ACC112 (cell line): ENCODE data around the gene C14orf39.
"Not testable (repeated sequence)": the region's sequence is repeated elsewhere in the genome, so short reads cannot be mapped to it uniquely, and the experiment has no call there.

Experiments
- H2AFZ ChIP-seq: fragments of 200-600 bp; sonication (generic); one replicate; pipeline ENCODE4 v1.6.0; 2017; ENCODE audit warnings: antibody characterized with exemption, low read length; ENCODE audit not compliant: unreplicated experiment
- H3K27ac ChIP-seq: fragments of 200-600 bp; sonication (generic); 2 replicates; pipeline ENCODE4 v1.5.1; 2014; ENCODE audit warnings: low read depth, mild to moderate bottlenecking, antibody characterized with exemption, low read length, moderate library complexity
- H3K27me3 ChIP-seq: fragments of 200-600 bp; sonication (generic); 2 replicates; pipeline ENCODE4 v1.6.1; 2014; ENCODE audit warnings: mild to moderate bottlenecking, antibody characterized with exemption, low read length, moderate library complexity, mixed read lengths; ENCODE audit not compliant: insufficient read depth
- H3K36me3 ChIP-seq: fragments of 200-600 bp; sonication (generic); 2 replicates; pipeline ENCODE4 v1.6.1; 2016; ENCODE audit warnings: mild to moderate bottlenecking, antibody characterized with exemption, low read length, moderate library complexity, mixed read lengths; ENCODE audit not compliant: insufficient read depth
- H3K4me1 ChIP-seq: fragments of 200-600 bp; sonication (generic); one replicate; pipeline ENCODE4 v1.6.1; 2016; ENCODE audit warnings: low read length, mixed read lengths; ENCODE audit not compliant: insufficient read depth, unreplicated experiment, control insufficient read depth
- H3K4me3 ChIP-seq: fragments of 200-600 bp; sonication (generic); 2 replicates; pipeline ENCODE4 v1.5.1; 2014; ENCODE audit warnings: mild to moderate bottlenecking, low read depth, low read length
- H3K79me2 ChIP-seq: fragments of 200-600 bp; sonication (generic); one replicate; pipeline ENCODE4 v1.6.0; 2016; ENCODE audit warnings: low read length; ENCODE audit not compliant: control insufficient read depth, unreplicated experiment, insufficient read depth

Gene C14orf39

DNA sequence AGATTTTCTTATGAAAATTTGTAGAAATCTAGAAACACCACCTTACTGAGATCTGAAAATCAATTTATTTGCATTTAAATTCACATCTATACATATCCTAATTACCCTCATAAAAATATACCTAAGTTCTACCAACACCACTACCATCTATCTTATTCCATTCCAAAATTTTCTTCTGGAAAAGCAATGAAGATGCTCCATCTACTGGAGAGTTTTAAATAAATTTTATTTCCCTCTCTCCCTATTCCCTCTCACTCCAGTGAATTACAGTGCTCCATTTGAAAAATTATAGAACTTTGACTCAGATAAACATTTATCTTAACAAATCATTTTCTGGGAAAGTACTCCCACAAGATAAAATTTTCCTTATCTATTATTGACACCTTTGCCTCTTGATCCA, 2.3 kb upstream of the C14orf39 start:
- no peaks in the 10 kb centered on the region for H3K4me1 ChIP-seq
- no peaks in the 10 kb centered on the region for H3K79me2 ChIP-seq
- H3K4me3 ChIP-seq = no peak overlapping the region
- no peak overlapping the region for H2AFZ ChIP-seq
- no peak overlapping the region for H3K27ac ChIP-seq
- peaks cover 73% of the 10 kb centered on the region for H3K27me3 ChIP-seq
- no peaks in the 10 kb centered on the region; the same call in 1 of the 2 replicates for H3K36me3 ChIP-seq

DNA sequence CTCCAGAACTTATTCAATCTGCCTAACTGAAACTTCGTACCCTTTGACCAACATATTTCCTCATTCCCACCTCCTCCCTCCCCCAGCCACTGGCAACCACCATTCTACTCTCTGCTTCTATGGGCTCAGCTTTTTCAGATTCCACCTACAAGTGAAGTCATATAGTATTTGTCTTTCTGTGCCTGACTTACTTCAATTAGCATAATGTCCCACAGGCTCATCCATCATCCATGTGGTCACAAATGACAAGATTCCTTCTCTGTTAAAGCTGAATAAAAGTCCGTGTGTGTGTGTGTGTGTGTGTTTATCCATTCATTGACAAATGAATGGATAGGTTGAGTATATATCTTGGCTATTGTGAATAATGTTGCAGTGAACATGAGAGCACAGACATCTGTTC, 1.3 kb upstream of the C14orf39 start:
- Histone ChIP-seq H3K27me3 (peaks cover 70% of the 10 kb centered on the region), H3K4me3 (no peak overlapping the region), H3K79me2 (no peaks in the 10 kb centered on the region), H2AFZ (no peak overlapping the region), H3K27ac (no peak overlapping the region), H3K4me1 (no peaks in the 10 kb centered on the region), H3K36me3 (no peaks in the 10 kb centered on the region; the same call in 1 of the 2 replicates)

DNA sequence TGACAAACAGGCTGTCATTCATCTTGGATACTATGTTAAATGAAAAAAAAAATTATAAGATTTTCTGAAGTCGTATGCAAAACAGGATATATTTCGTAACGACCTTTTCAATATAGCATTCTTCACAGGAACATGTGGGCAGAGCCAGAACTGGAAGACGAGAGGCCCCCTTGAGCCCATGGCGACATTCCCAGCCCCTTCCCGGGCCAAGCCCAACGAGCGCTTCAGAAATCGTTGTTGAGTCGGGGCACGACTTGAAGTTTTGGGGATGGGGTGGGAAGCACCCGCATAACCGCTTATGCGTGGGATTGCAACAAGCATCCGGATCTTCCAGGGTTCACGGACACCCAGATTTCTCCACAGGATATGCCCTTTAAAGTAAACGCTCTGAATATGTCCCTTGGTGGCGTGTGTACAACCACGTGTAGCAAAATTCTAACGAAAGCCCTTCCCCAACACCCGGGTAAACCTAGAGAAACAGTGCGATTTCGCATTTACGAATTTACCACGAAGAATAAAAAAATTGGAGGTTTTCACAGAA, 736 bp downstream of the C14orf39 start:
- Histone ChIP-seq H3K4me3 (peak overlapping the region; percentile 79), H3K36me3 (peaks cover 4% of the 10 kb centered on the region; the same call in 1 of the 2 replicates), H3K4me1 (no peaks in the 10 kb centered on the region), H3K79me2 (no peaks in the 10 kb centered on the region), H3K27ac (no peak overlapping the region), H3K27me3 (peaks cover 59% of the 10 kb centered on the region), H2AFZ (peak overlapping the region; percentile 52)

DNA sequence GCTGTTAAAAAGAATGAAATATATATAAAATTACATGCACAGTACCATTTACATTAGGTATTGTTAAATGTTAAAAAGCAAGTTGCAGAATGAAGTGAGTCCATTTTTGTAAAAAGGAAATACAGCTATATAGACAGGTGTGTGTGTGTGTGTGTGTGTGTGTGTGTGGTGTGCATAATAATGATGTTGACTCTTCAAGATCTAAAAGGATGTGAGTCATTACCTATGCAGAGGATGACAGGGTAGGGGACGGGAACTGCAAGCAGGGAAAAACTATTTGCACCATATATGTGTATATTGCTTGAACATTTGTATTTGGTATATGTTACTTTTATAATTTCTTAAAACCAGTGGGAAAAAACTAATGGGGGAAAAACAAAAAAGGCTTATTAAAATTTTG, 3.1 kb downstream of the C14orf39 start:
- Histone ChIP-seq H3K27me3 (peaks cover 43% of the 10 kb centered on the region), H3K4me3 (no peak overlapping the region), H3K27ac (no peak overlapping the region), H3K36me3 (peaks cover 4% of the 10 kb centered on the region; the same call in 1 of the 2 replicates), H3K4me1 (no peaks in the 10 kb centered on the region), H3K79me2 (no peaks in the 10 kb centered on the region), H2AFZ (no peak overlapping the region)

DNA sequence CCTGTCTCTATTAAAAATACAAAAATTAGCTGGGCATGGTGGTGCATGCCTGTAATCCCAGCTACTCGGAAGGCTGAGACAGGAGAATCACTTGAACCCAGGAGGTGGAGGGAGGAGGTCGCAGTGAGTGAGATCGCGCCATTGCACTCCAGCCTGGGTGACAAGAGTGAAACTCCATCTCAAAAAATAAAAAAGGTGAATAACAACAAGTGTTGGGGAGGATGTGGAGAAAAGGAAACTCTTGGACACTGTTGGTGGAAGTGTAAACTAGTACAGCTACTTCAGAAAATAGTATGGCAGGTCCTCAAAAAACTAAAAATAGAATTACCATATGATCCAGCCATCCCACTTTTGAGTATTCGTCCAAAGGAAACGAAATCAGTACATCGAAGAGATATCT, 5.6 kb downstream of the C14orf39 start:
- not testable (repeated sequence) for H3K27ac ChIP-seq, H2AFZ ChIP-seq, H3K36me3 ChIP-seq, H3K4me1 ChIP-seq, H3K4me3 ChIP-seq, H3K79me2 ChIP-seq
- H3K27me3 ChIP-seq = peaks cover 34% of the 10 kb centered on the region

DNA sequence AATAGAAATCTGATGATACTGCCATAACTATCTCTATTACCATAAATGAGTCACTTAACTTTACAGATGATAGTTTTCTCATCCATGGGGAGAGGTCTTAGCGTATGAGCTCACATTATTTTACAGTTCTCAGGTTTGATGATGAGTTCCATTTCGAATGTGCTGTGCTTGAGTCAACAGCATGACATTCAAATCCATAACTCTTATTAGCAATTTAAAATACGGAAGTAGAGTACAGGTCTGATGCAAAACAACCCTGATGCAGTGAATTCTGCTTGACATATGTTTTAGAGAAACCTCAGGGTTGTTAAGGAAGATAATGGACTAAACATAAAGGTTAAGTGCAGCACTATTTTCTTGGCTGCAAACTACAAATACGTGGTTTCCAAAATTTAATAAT, 30.0 kb downstream of the C14orf39 start:
- Histone ChIP-seq H3K36me3 (no peaks in the 10 kb centered on the region), H3K4me1 (no peaks in the 10 kb centered on the region), H3K79me2 (no peaks in the 10 kb centered on the region), H2AFZ (no peak overlapping the region), H3K4me3 (no peak overlapping the region), H3K27me3 (peaks cover 29% of the 10 kb centered on the region; the same call in 1 of the 2 replicates), H3K27ac (no peak overlapping the region)

DNA sequence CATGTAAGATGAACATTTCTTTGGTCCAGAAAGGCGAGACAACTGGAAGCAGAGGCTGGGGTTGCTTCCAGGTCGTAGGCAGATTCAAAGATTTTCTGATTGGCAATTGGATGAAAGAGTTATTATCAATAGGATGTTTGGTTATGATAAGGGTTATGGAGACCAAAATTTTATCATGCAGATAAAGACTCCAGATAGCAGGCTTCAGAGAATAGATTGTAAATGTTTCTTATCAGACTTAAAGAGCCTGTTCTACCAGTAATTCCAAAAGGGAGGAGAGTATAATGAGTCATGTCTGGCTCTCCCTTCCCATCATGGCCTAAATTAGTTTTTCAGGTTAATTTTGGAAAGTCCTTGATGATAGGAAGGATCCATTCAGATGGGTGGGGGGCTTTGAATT, 55.6 kb downstream of the C14orf39 start:
- H3K36me3 ChIP-seq = no peaks in the 10 kb centered on the region
- no peaks in the 10 kb centered on the region for H3K27me3 ChIP-seq
- no peak overlapping the region for H3K27ac ChIP-seq
- H3K4me3 ChIP-seq = no peak overlapping the region
- H3K79me2 ChIP-seq = no peaks in the 10 kb centered on the region
- H3K4me1 ChIP-seq = no peaks in the 10 kb centered on the region
- no peak overlapping the region for H2AFZ ChIP-seq

DNA sequence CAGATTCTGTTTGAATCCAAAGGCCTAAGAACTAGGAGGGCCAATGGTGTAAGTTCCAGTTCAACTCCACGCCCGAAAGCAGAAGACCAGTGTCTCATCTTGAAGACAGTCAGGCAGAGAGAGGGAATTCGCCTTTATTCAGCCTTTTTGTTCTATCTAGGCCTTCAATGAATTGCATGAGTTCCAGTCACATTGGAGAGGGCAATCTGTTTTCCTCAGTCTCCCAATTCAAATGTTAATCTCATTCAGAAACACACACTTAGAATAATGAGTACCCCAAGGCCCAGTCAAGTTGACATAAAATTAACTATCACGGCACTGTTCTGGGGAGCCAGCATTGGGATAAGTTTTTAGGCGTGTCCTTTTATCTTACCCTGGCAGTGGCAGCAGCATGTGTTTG, 65.8 kb downstream of the C14orf39 start:
- Histone ChIP-seq H2AFZ (no peak overlapping the region), H3K4me1 (no peaks in the 10 kb centered on the region), H3K4me3 (no peak overlapping the region), H3K27me3 (no peaks in the 10 kb centered on the region), H3K27ac (no peak overlapping the region), H3K79me2 (no peaks in the 10 kb centered on the region), H3K36me3 (no peaks in the 10 kb centered on the region)

DNA sequence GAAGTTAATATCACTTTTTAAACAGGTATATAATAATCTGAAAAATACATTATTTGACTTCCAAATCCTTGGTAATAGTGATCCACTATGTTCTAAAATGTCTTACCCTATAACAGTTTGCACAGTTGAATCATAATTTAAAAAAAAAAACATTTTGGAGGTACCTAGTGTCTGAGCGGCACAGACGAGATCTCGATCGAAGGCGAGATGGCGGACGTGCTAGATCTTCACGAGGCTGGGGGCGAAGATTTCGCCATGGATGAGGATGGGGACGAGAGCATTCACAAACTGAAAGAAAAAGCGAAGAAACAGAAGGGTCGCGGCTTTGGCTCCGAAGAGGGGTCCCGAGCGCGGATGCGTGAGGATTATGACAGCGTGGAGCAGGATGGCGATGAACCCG, 88.3 kb downstream of the C14orf39 start:
- H3K27me3 ChIP-seq, H3K4me3 ChIP-seq, H3K4me1 ChIP-seq, H2AFZ ChIP-seq, H3K36me3 ChIP-seq, H3K27ac ChIP-seq, H3K79me2 ChIP-seq: not testable (repeated sequence)

DNA sequence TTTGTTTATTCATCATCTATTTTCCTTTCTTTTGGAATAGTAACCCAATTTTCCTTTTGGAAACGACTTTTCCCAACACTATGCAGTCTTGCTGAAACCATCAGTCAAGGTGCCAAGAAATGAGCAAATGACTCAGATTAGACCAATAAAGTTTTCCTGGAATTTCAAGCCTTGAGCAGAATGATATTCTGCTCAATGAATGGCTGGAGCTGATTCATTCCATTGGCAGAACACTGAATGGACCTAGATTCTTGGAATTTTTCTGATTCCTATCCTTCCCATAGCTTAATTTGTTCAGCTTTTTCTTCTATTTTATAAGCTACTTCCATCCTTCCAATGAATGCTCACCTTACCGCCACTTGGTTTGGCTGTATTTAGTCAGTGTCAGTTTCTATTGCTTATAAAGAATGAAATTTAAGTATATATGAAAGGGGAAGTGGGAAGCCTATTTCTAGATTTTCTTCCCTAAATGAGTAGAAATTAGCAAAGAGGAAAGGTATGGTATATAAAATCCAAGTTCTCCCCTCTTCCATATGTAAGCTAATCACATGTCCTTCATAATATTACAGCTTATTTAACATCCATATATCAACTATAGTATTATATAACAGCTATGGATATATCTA, 89.0 kb downstream of the C14orf39 start:
- H3K4me3 ChIP-seq = no peak overlapping the region
- H3K36me3 ChIP-seq = no peaks in the 10 kb centered on the region
- no peaks in the 10 kb centered on the region for H3K4me1 ChIP-seq
- no peaks in the 10 kb centered on the region for H3K79me2 ChIP-seq
- no peak overlapping the region for H2AFZ ChIP-seq
- H3K27ac ChIP-seq = no peak overlapping the region
- H3K27me3 ChIP-seq = no peaks in the 10 kb centered on the region; the same call in 1 of the 2 replicates
